Astrocyte (in vitro differentiated cells and primary cell): ENCODE results near the gene CHAF1A. TPM values are rescaled to one million over a fixed set of nuclear protein-coding genes. Genes with fewer than 3 reads are reported as not detected.

Experiments used
- DNase-seq: peaks from one replicate; pipeline ENCODE4 v3.0.0-alpha.2; 2010; ENCODE audit warnings: low read depth
- FAIRE-seq: peaks from 2 replicates; lab custom pipeline; 2011; peaks lifted over from hg19 to GRCh38; lab: Jason Lieb, UNC
- H2AFZ ChIP-seq: 2 replicates; pipeline ENCODE4 v1.6.0; 2012; ENCODE audit warnings: low read depth, low read length, inconsistent platforms
- H3K27ac ChIP-seq: 2 replicates; pipeline ENCODE4 v1.5.1; 2011; ENCODE audit warnings: low read depth, low read length, inconsistent platforms
- H3K27me3 ChIP-seq: 2 replicates; pipeline ENCODE4 v1.6.0; 2011; ENCODE audit warnings: low read length, inconsistent platforms; ENCODE audit not compliant: insufficient read depth
- H3K36me3 ChIP-seq: 2 replicates; pipeline ENCODE4 v1.5.1; 2011; ENCODE audit warnings: low read length, inconsistent platforms; ENCODE audit not compliant: insufficient read depth
- H3K4me1 ChIP-seq: 2 replicates; pipeline ENCODE4 v1.5.1; 2011; ENCODE audit warnings: low read length, inconsistent platforms; ENCODE audit not compliant: insufficient read depth
- H3K4me2 ChIP-seq: 2 replicates; pipeline ENCODE4 v1.6.0; 2012; ENCODE audit warnings: low read length, inconsistent platforms
- H3K4me3 ChIP-seq: 2 replicates; pipeline ENCODE4 v1.5.1; 2011; ENCODE audit warnings: low read depth, mild to moderate bottlenecking, low read length, inconsistent platforms; ENCODE audit not compliant: insufficient read depth
- H3K79me2 ChIP-seq: 2 replicates; pipeline ENCODE4 v1.6.0; 2012; ENCODE audit warnings: mild to moderate bottlenecking, low read length, inconsistent platforms; ENCODE audit not compliant: insufficient read depth
- H3K9ac ChIP-seq: 2 replicates; pipeline ENCODE4 v1.6.0; 2012; ENCODE audit warnings: mild to moderate bottlenecking, low read length, inconsistent platforms
- H3K9me3 ChIP-seq: 2 replicates; pipeline ENCODE4 v1.5.1; 2012; ENCODE audit warnings: low read depth, mild to moderate bottlenecking, low read length, inconsistent platforms; ENCODE audit not compliant: insufficient read depth
- H4K20me1 ChIP-seq: 2 replicates; pipeline ENCODE4 v1.6.0; 2012; ENCODE audit warnings: low read length, inconsistent platforms; ENCODE audit not compliant: insufficient read depth
- H3K27ac Mint-ChIP-seq: one replicate; pipeline ENCODE4 v1.8.0; 2021; ENCODE audit warnings: mild to moderate bottlenecking, mixed read lengths; ENCODE audit not compliant: unreplicated experiment
- H3K27me3 Mint-ChIP-seq: one replicate; pipeline ENCODE4 v1.8.0; 2021; ENCODE audit warnings: low read depth, mixed read lengths; ENCODE audit not compliant: unreplicated experiment
- H3K36me3 Mint-ChIP-seq: one replicate; pipeline ENCODE4 v1.8.0; 2021; ENCODE audit warnings: low read depth, mixed read lengths; ENCODE audit not compliant: unreplicated experiment
- H3K4me1 Mint-ChIP-seq: one replicate; pipeline ENCODE4 v1.8.0; 2021; ENCODE audit warnings: low read depth, mixed read lengths; ENCODE audit not compliant: unreplicated experiment
- H3K4me3 Mint-ChIP-seq: one replicate; pipeline ENCODE4 v1.8.0; 2021; ENCODE audit warnings: mild to moderate bottlenecking, moderate library complexity, mixed read lengths; ENCODE audit not compliant: unreplicated experiment
- H3K9me3 Mint-ChIP-seq: one replicate; pipeline ENCODE4 v1.8.0; 2021; ENCODE audit warnings: mild to moderate bottlenecking, mixed read lengths; ENCODE audit not compliant: unreplicated experiment
- EZH2 ChIP-seq: IDR thresholded peaks from 2 replicates; pipeline ENCODE4 v1.6.1; 2012; ENCODE audit warnings: mild to moderate bottlenecking, low read length, inconsistent platforms; ENCODE audit not compliant: insufficient read depth
- total RNA-seq: library from RNA; stranded (reverse); gene quantifications from 2 replicates; pipeline ENCODE4 v1.2.1, GENCODE V29; 2021
- TF ChIP-seq, protein P1 (sequence below): IDR thresholded peaks from 2 replicates; pipeline ENCODE4 v1.5.1; 2011; ENCODE audit warnings: low read depth, mild to moderate bottlenecking, inconsistent platforms, low read length, moderate library complexity; ENCODE audit not compliant: insufficient read depth

Gene CHAF1A
- total RNA-seq, 1 donor from 2014 or later, result 8.5 TPM

DNA sequence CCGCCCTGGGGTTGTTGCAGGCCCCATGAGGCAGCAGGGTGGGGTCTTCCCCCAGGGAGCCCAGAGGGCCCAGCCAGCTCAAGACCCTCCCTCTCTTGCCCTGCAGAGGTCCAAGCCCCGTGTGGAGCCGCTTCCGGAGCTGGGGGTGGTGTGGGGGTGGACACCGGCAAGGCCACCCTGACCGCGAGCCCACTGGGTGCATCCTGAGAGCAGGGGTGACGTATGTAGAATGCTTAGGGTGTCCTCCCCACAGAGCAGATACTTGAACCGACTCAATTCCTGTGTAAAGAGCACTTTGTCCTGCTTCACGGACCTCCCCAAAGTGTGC is 40.3 kb downstream of the CHAF1A start:
- no peaks in the 10 kb centered on the region for H3K4me1 ChIP-seq
- no peak overlapping the region for H3K9ac ChIP-seq
- H3K79me2 ChIP-seq, result no peaks in the 10 kb centered on the region
- Mint-ChIP-seq H3K4me3 (no peak overlapping the region), H3K9me3 (no peaks in the 10 kb centered on the region), H3K27me3 (no peaks in the 10 kb centered on the region), H3K4me1 (peaks cover 4% of the 10 kb centered on the region), H3K36me3 (peaks cover 7% of the 10 kb centered on the region), H3K27ac (no peak overlapping the region)
- FAIRE-seq (no peak), DNase-seq (no peak)
- H4K20me1 ChIP-seq, result peaks cover 18% of the 10 kb centered on the region
- no peaks in the 10 kb centered on the region for H3K9me3 ChIP-seq
- no peak for TF ChIP-seq EZH2
- TF ChIP-seq, protein P1, sequence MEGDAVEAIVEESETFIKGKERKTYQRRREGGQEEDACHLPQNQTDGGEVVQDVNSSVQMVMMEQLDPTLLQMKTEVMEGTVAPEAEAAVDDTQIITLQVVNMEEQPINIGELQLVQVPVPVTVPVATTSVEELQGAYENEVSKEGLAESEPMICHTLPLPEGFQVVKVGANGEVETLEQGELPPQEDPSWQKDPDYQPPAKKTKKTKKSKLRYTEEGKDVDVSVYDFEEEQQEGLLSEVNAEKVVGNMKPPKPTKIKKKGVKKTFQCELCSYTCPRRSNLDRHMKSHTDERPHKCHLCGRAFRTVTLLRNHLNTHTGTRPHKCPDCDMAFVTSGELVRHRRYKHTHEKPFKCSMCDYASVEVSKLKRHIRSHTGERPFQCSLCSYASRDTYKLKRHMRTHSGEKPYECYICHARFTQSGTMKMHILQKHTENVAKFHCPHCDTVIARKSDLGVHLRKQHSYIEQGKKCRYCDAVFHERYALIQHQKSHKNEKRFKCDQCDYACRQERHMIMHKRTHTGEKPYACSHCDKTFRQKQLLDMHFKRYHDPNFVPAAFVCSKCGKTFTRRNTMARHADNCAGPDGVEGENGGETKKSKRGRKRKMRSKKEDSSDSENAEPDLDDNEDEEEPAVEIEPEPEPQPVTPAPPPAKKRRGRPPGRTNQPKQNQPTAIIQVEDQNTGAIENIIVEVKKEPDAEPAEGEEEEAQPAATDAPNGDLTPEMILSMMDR, result no peak
- no peak overlapping the region for H2AFZ ChIP-seq
- no peak overlapping the region for H3K4me3 ChIP-seq
- peaks cover 4% of the 10 kb centered on the region for H3K36me3 ChIP-seq
- H3K27me3 ChIP-seq, result no peaks in the 10 kb centered on the region
- no peak overlapping the region for H3K27ac ChIP-seq
- H3K4me2 ChIP-seq, result no peak overlapping the region

DNA sequence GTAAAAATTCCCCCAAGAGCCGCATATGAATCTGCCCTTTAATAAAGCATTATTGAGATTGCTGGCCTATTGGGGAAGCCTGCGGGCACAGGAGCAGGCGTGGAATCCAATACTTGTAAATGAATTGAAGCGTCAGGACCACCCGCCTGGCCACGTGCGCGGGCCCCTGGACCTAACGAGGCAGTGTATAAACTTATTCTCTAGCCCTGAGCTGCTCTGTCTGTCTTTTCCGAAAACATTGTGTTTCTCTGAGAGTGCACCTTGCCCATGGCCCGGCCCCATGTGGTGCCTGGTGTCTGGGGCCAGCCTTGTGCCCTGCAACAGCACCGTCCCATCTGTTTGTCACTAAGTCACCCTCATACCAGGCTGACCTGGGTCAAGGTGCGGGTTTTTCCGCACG is 40.7 kb downstream of the CHAF1A start:
- no peak overlapping the region for H3K4me2 ChIP-seq
- H3K36me3 Mint-ChIP-seq, result peaks cover 7% of the 10 kb centered on the region
- DNase-seq (no peak), FAIRE-seq (no peak)
- no peak overlapping the region for H3K27ac Mint-ChIP-seq
- H3K27me3 ChIP-seq, result no peaks in the 10 kb centered on the region
- H3K27me3 Mint-ChIP-seq, result no peaks in the 10 kb centered on the region
- H3K4me3 Mint-ChIP-seq, result no peak overlapping the region
- no peak overlapping the region for H3K4me3 ChIP-seq
- H3K4me1 ChIP-seq, result no peaks in the 10 kb centered on the region
- H3K9me3 Mint-ChIP-seq, result no peaks in the 10 kb centered on the region
- no peak overlapping the region for H3K27ac ChIP-seq
- H3K36me3 ChIP-seq, result peaks cover 4% of the 10 kb centered on the region
- H3K9me3 ChIP-seq, result no peaks in the 10 kb centered on the region
- no peak overlapping the region for H3K9ac ChIP-seq
- peaks cover 4% of the 10 kb centered on the region for H3K4me1 Mint-ChIP-seq
- TF ChIP-seq EZH2, result no peak
- TF ChIP-seq, protein P1, result no peak
- H4K20me1 ChIP-seq, result peaks cover 22% of the 10 kb centered on the region
- H2AFZ ChIP-seq, result no peak overlapping the region
- no peaks in the 10 kb centered on the region for H3K79me2 ChIP-seq

DNA sequence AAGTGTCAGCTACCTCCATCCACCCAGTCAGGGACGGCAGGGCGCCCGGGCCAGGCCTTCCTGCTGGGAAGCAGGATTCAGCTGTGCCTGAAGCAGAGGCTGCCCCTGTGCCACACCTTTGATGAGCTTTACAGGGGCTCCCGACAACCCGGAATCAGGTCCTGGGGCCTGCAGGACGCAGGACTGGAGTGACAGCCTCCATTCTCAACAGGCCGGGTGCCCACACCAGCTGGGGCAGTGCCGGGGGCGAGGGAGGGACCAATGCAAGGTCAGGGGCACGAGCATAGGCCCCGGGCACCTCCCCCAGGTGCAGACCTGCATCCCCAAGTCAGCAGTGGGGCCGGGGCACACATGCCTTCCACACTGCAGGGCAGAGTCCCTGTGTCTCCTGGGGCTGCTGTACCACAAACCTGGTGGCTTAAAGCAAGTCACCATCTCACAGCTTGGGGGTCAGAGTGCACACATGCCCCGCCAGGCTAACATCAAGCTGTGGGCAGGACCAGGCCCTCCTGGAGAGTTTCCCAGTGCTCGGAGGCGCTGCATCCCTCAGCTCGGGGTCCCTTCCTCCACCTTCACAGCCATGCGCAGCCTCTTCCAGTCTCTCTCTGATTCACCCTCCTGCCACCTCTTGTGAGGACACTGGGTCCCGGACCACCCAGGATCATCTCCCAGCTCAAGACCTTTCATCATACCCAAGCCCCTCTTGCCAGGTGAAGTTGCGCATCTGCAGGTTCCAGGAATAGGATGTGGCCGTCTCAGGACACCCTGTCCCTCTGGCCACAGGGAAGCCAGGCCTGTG is 41.7 kb downstream of the CHAF1A start:
- Mint-ChIP-seq H3K36me3 (peaks cover 10% of the 10 kb centered on the region), H3K27ac (no peak overlapping the region), H3K4me1 (peaks cover 4% of the 10 kb centered on the region), H3K27me3 (no peaks in the 10 kb centered on the region), H3K9me3 (no peaks in the 10 kb centered on the region), H3K4me3 (no peak overlapping the region)
- Histone ChIP-seq H3K27ac (no peak overlapping the region), H4K20me1 (peaks cover 31% of the 10 kb centered on the region), H3K79me2 (no peaks in the 10 kb centered on the region), H3K4me3 (no peak overlapping the region), H3K9me3 (no peaks in the 10 kb centered on the region), H3K36me3 (peaks cover 7% of the 10 kb centered on the region), H3K4me1 (no peaks in the 10 kb centered on the region), H3K9ac (no peak overlapping the region), H3K27me3 (no peaks in the 10 kb centered on the region), H2AFZ (no peak overlapping the region), H3K4me2 (no peak overlapping the region)
- no peak for FAIRE-seq
- no peak for DNase-seq
- TF ChIP-seq, protein P1, result no peak
- no peak for TF ChIP-seq EZH2
